ENCODE data around the gene MS4A4E. TPM values are rescaled to one million over a fixed set of nuclear protein-coding genes. Genes with fewer than 3 reads are reported as not detected.

The MS4A4E gene
- total and polyA plus RNA-seq, 2 experiments from 2014 or later = not detected

- TF ChIP-seq, protein P1, sequence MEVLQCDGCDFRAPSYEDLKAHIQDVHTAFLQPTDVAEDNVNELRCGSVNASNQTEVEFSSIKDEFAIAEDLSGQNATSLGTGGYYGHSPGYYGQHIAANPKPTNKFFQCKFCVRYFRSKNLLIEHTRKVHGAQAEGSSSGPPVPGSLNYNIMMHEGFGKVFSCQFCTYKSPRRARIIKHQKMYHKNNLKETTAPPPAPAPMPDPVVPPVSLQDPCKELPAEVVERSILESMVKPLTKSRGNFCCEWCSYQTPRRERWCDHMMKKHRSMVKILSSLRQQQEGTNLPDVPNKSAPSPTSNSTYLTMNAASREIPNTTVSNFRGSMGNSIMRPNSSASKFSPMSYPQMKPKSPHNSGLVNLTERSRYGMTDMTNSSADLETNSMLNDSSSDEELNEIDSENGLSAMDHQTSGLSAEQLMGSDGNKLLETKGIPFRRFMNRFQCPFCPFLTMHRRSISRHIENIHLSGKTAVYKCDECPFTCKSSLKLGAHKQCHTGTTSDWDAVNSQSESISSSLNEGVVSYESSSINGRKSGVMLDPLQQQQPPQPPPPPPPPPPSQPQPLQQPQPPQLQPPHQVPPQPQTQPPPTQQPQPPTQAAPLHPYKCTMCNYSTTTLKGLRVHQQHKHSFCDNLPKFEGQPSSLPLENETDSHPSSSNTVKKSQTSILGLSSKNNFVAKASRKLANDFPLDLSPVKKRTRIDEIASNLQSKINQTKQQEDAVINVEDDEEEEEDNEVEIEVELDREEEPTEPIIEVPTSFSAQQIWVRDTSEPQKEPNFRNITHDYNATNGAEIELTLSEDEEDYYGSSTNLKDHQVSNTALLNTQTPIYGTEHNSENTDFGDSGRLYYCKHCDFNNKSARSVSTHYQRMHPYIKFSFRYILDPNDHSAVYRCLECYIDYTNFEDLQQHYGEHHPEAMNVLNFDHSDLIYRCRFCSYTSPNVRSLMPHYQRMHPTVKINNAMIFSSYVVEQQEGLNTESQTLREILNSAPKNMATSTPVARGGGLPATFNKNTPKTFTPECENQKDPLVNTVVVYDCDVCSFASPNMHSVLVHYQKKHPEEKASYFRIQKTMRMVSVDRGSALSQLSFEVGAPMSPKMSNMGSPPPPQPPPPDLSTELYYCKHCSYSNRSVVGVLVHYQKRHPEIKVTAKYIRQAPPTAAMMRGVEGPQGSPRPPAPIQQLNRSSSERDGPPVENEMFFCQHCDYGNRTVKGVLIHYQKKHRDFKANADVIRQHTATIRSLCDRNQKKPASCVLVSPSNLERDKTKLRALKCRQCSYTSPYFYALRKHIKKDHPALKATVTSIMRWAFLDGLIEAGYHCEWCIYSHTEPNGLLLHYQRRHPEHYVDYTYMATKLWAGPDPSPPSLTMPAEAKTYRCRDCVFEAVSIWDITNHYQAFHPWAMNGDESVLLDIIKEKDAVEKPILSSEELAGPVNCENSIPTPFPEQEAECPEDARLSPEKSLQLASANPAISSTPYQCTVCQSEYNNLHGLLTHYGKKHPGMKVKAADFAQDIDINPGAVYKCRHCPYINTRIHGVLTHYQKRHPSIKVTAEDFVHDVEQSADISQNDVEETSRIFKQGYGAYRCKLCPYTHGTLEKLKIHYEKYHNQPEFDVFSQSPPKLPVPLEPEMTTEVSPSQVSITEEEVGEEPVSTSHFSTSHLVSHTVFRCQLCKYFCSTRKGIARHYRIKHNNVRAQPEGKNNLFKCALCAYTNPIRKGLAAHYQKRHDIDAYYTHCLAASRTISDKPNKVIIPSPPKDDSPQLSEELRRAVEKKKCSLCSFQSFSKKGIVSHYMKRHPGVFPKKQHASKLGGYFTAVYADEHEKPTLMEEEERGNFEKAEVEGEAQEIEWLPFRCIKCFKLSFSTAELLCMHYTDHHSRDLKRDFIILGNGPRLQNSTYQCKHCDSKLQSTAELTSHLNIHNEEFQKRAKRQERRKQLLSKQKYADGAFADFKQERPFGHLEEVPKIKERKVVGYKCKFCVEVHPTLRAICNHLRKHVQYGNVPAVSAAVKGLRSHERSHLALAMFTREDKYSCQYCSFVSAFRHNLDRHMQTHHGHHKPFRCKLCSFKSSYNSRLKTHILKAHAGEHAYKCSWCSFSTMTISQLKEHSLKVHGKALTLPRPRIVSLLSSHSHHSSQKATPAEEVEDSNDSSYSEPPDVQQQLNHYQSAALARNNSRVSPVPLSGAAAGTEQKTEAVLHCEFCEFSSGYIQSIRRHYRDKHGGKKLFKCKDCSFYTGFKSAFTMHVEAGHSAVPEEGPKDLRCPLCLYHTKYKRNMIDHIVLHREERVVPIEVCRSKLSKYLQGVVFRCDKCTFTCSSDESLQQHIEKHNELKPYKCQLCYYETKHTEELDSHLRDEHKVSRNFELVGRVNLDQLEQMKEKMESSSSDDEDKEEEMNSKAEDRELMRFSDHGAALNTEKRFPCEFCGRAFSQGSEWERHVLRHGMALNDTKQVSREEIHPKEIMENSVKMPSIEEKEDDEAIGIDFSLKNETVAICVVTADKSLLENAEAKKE (CRISPR knock-in tag; IDR thresholded peaks at IDR 0.05) = no peak
- no peak for TF ChIP-seq ZNF114 (CRISPR knock-in tag; IDR thresholded peaks at IDR 0.05)
- no peak for TF ChIP-seq EZH2phosphoT487 (IDR thresholded peaks at IDR 0.05; ENCODE audit: unreplicated experiment)
- no peak for TF ChIP-seq REST (IDR thresholded peaks at IDR 0.05; ENCODE audit: unreplicated experiment)
- TF ChIP-seq EZH2 (IDR thresholded peaks at IDR 0.05; ENCODE audit: low read depth, unreplicated experiment) = no peak
- no peak for TF ChIP-seq JUNB (IDR thresholded peaks at IDR 0.05; ENCODE audit: unreplicated experiment)
- TF ChIP-seq CREB1 (CRISPR knock-in tag; IDR thresholded peaks at IDR 0.05; ENCODE audit: low read depth) = no peak
- TF ChIP-seq STAT1 (IDR thresholded peaks at IDR 0.05; ENCODE audit: unreplicated experiment) = no peak
Measured at GRCh38 chr11:60168306-60168705, 74.6 kb downstream of the MS4A4E start (continued).
